ENCODE measurements around the gene PAFAH1B1.
"Not testable (repeated sequence)": the region's sequence is repeated elsewhere in the genome, so short reads cannot be mapped to it uniquely, and the experiment has no call there.

DNA sequence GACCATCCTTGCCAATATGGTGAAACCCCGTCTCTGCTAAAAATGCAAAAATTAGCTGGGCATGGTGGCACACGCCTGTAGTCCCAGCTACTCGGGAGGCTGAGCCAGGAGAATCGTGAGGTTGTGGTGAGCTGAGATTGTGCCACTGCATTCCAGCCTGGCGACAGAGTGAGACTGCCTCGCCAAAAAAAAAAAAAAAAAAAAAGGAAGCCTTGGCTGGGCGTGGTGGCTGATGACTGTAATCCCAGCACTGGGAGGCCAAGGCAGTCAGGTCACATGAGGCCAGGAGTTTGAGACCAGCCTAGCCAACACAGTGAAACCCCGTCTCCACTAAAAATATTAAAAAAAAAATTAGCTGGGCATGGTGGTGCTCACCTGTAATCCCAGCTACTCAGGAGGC lies 65.9 kb downstream of the PAFAH1B1 start:
- TF ChIP-seq CTCF (optimal IDR thresholded peaks at IDR 0.05 in 1 of 3, IDR thresholded peaks at IDR 0.05 in 1 of 3, conservative IDR thresholded peaks at IDR 0.05 in 1 of 3; ENCODE audit: extremely low read depth in 1 of 3, insufficient read depth in 2 of 3, low read length in 3 of 3); EZH2 (IDR thresholded peaks at IDR 0.05; ENCODE audit: low read length): not testable (repeated sequence)
